SK-N-SH (cell line): ENCODE data around the gene PUM1. TPM values are rescaled to one million over a fixed set of nuclear protein-coding genes. Genes with fewer than 3 reads are reported as not detected.
A peak's percentile ranks its signal among the peaks of the same experiment; 100 is the strongest.

Experiments
- CTCF ChIA-PET: fragments of 300-600, 350-600 bp; formaldehyde crosslinking; extraction: SDS; loops from one replicate; lab custom pipeline; 2021; lab: Yijun Ruan, JAX
- POLR2A ChIA-PET: fragments of 350-600 bp; sonication (Branson Sonifier 250); formaldehyde crosslinking; extraction: SDS; loops from one replicate; lab custom pipeline; 2020; ENCODE audit warnings: antibody characterized with exemption, inconsistent platforms; lab: Yijun Ruan, JAX
- DNase-seq: peaks from one replicate; pipeline ENCODE4 v3.0.0; 2012
- H2AFZ ChIP-seq: fragments of 200-600 bp; sonication (generic); 2 replicates; pipeline ENCODE4 v1.8.1; 2016; ENCODE audit warnings: antibody characterized with exemption, mild to moderate bottlenecking, low read depth
- H3F3A ChIP-seq: fragments of 200-600 bp; sonication (generic); replicated peaks from 2 replicates; pipeline ENCODE3; 2016; ENCODE audit warnings: antibody characterized with exemption, mild to moderate bottlenecking; ENCODE audit not compliant: insufficient read depth
- H3K27ac ChIP-seq, 2 experiments: fragments of 200-500 bp in 1 of 2; fragments of 200-600 bp in 1 of 2; sonication (Bioruptor generic) in 1 of 2; sonication (generic), shearing (Covaris generic) in 1 of 2; 2 replicates each; pipeline versions ENCODE4 v1.5.1 to v1.6.1; 2014 to 2016; ENCODE audit warnings: low read depth in 2 of 2, inconsistent platforms in 1 of 2, low read length in 1 of 2, mild to moderate bottlenecking in 1 of 2, mixed read lengths in 1 of 2
- H3K27me3 ChIP-seq: fragments of 200-600 bp; sonication (generic), shearing (Covaris generic); 2 replicates; pipeline ENCODE4 v1.6.1; 2016; ENCODE audit warnings: mixed run types; ENCODE audit not compliant: insufficient read depth
- H3K36me3 ChIP-seq, 2 experiments: fragments of 200-500 bp in 1 of 2; fragments of 200-600 bp in 1 of 2; sonication (Bioruptor generic) in 1 of 2; sonication (generic) in 1 of 2; replicated peaks in 1 of 2; 2 replicates each; pipeline versions ENCODE3 to v1.5.1; 2014 to 2016; ENCODE audit warnings: low read length in 1 of 2, mild to moderate bottlenecking in 1 of 2; ENCODE audit not compliant: insufficient read depth in 2 of 2, control insufficient read depth in 1 of 2
- H3K4me1 ChIP-seq, 2 experiments: fragments of 200-500 bp in 1 of 2; fragments of 200-600 bp in 1 of 2; sonication (Bioruptor generic) in 1 of 2; sonication (generic), shearing (Covaris generic) in 1 of 2; 2 replicates each; pipeline versions ENCODE4 v1.5.1 to v1.6.1; 2014 to 2016; ENCODE audit warnings: low read depth in 1 of 2, low read length in 1 of 2, mixed run types in 1 of 2; ENCODE audit not compliant: insufficient read depth in 2 of 2, control insufficient read depth in 1 of 2
- H3K4me2 ChIP-seq: fragments of 200-600 bp; sonication (generic), shearing (Covaris generic); 2 replicates; pipeline ENCODE4 v1.6.1; 2017; ENCODE audit warnings: mixed run types
- H3K4me3 ChIP-seq, 2 experiments: fragments of 200-500 bp in 1 of 2; fragments of 200-600 bp in 1 of 2; sonication (Bioruptor generic) in 1 of 2; sonication (generic), shearing (Covaris generic) in 1 of 2; 2 replicates each; pipeline versions ENCODE4 v1.5.1 to v1.8.1; 2014 to 2016; ENCODE audit warnings: low read depth in 2 of 2, inconsistent platforms in 1 of 2, low read length in 1 of 2, mild to moderate bottlenecking in 1 of 2, mixed read lengths in 1 of 2, moderate library complexity in 1 of 2
- H3K79me2 ChIP-seq: fragments of 200-600 bp; sonication (generic); 2 replicates; pipeline ENCODE4 v1.8.1; 2017; ENCODE audit warnings: mild to moderate bottlenecking; ENCODE audit not compliant: insufficient read depth
- H3K9ac ChIP-seq: fragments of 200-600 bp; sonication (generic); 2 replicates; pipeline ENCODE4 v1.6.1; 2017; ENCODE audit warnings: mixed run types
- H3K9me2 ChIP-seq: fragments of 200-600 bp; sonication (generic); 2 replicates; pipeline ENCODE4 v1.6.1; 2017; ENCODE audit warnings: mixed run types
- H3K9me3 ChIP-seq: fragments of 200-600 bp; sonication (generic); 2 replicates; pipeline ENCODE4 v1.6.1; 2017; ENCODE audit warnings: mixed run types, mild to moderate bottlenecking, moderate library complexity
- H4K20me1 ChIP-seq: fragments of 200-600 bp; sonication (generic); 2 replicates; pipeline ENCODE4 v1.6.1; 2017; ENCODE audit warnings: mild to moderate bottlenecking, mixed run types; ENCODE audit not compliant: insufficient read depth
- CTCF ChIP-seq: fragments of 200-600 bp; sonication (generic); IDR thresholded peaks from 2 replicates; pipeline ENCODE4 v1.6.1; 2017; ENCODE audit warnings: antibody characterized with exemption, mild to moderate bottlenecking, moderate library complexity
- ELF1 ChIP-seq: IDR thresholded peaks from 2 replicates; pipeline ENCODE4 v1.4.0; 2012
- GABPA ChIP-seq: IDR thresholded peaks from 2 replicates; pipeline ENCODE4 v1.4.0; 2012; ENCODE audit warnings: low read depth, mild to moderate bottlenecking
- NFIC ChIP-seq: IDR thresholded peaks from 2 replicates; pipeline ENCODE4 v1.4.0; 2012; ENCODE audit warnings: borderline replicate concordance
- RAD21 ChIP-seq: IDR thresholded peaks from 2 replicates; pipeline ENCODE4 v1.6.1; 2012; ENCODE audit warnings: mild to moderate bottlenecking, low read length
- RFX5 ChIP-seq: IDR thresholded peaks from 2 replicates; pipeline ENCODE4 v1.6.1; 2012; ENCODE audit warnings: mild to moderate bottlenecking, improper control_type of control experiment, low read length
- RXRA ChIP-seq: IDR thresholded peaks from 2 replicates; pipeline ENCODE4 v1.4.0; 2012; ENCODE audit warnings: low read depth, mild to moderate bottlenecking, borderline replicate concordance
- TAF1 ChIP-seq: IDR thresholded peaks from 2 replicates; pipeline ENCODE4 v1.6.1; 2012; ENCODE audit warnings: low read depth, mild to moderate bottlenecking, low read length, moderate library complexity, borderline replicate concordance
- TCF12 ChIP-seq: IDR thresholded peaks from 2 replicates; pipeline ENCODE4 v1.4.0; 2012
- WGBS: methylation state at CpG from one replicate; pipeline ENCODE4 v1.1.6; 2017; ENCODE audit warnings: low lambda C conversion rate; 5-methylcytosine and 5-hydroxymethylcytosine counted together
- polyA plus RNA-seq, 3 experiments: library from polyadenylated mRNA; depleted of rRNA; stranded (reverse); fragments of >200 nt; gene quantifications; 2 replicates each; pipeline ENCODE4 v1.2.3, GENCODE V29; 2012

The PUM1 gene
- polyA plus RNA-seq, 1 of the 3 experiments (the other 2 are of a cell fraction) = 66.7 TPM

GRCh38 chr1:30991862-30992606, 73.5 kb downstream of the PUM1 start:
- Histone ChIP-seq H2AFZ (no peak overlapping the region), H3K4me3 (no peak overlapping the region), H3F3A (peaks cover 9% of the 10 kb centered on the region), H3K9ac (no peak overlapping the region), H3K27ac (peak overlapping the region in 1 of 2 experiments; percentile 11; a peak in 1 of 4 replicates), H3K4me1 (peaks cover 6 to 30% of the 10 kb centered on the region in 2 experiments), H3K9me2 (no peaks in the 10 kb centered on the region), H3K4me2 (no peak overlapping the region), H4K20me1 (peaks cover 92% of the 10 kb centered on the region), H3K27me3 (no peaks in the 10 kb centered on the region), H3K9me3 (no peaks in the 10 kb centered on the region), H3K79me2 (peaks cover 100% of the 10 kb centered on the region), H3K36me3 (peaks cover 60 to 64% of the 10 kb centered on the region in 2 experiments)
- DNase-seq = no peak
- WGBS = 87% methylated on average over 5 of the region's 6 CpGs
- TF ChIP-seq RAD21 (no peak), TCF12 (peak; percentile 28; the same call in 1 of the 2 replicates)
- POLR2A ChIA-PET = no interaction called here
- CTCF ChIA-PET = interaction anchor here (0.5 kb wide), 1 partner anchor 1942 kb away, joined by 3 read pairs; no protein-coding TSS in a partner anchor

- CTCF ChIA-PET = interaction anchor here (1.2 to 1.7 kb wide), 3 partner anchors 12 to 272 kb away, joined by 3 to 5 read pairs (median 5); no protein-coding TSS in a partner anchor
- Histone ChIP-seq H3K36me3 (peaks cover 45 to 50% of the 10 kb centered on the region in 2 experiments), H3K4me2 (no peak overlapping the region), H3K4me1 (peaks cover 6 to 33% of the 10 kb centered on the region in 2 experiments), H3K27me3 (no peaks in the 10 kb centered on the region), H3K4me3 (no peak overlapping the region)
- POLR2A ChIA-PET = no interaction called here
- no peak for DNase-seq
- TF ChIP-seq TAF1 (no peak), CTCF (no peak), NFIC (no peak), RFX5 (no peak), RXRA (no peak), GABPA (no peak), ELF1 (no peak)
- TF ChIP-seq, all 33 proteins: peak for 0
- no peak overlapping the region for H3K9ac ChIP-seq
- no peak overlapping the region for H3K27ac ChIP-seq
- peaks cover 100% of the 10 kb centered on the region for H3K79me2 ChIP-seq
- H3K9me2 ChIP-seq = no peaks in the 10 kb centered on the region
- no peak overlapping the region for H2AFZ ChIP-seq
- no peaks in the 10 kb centered on the region for H3K9me3 ChIP-seq
- peaks cover 9% of the 10 kb centered on the region for H3F3A ChIP-seq
- H4K20me1 ChIP-seq = peaks cover 92% of the 10 kb centered on the region
- WGBS = 96% methylated on average over 3 of the region's 3 CpGs
These were observed 74.9 kb downstream of the PUM1 start for GRCh38 chr1:30990591-30990990.
